HFFc6 (cell line): Measurements from ENCODE around the gene SLC39A10. TPM values are rescaled to one million over a fixed set of nuclear protein-coding genes. Genes with fewer than 3 reads are reported as not detected.
"Not testable (repeated sequence)": the region's sequence is repeated elsewhere in the genome, so short reads cannot be mapped to it uniquely, and the experiment has no call there.

Experiments
- DNase-seq: peaks from one replicate; pipeline ENCODE4 v3.0.0-alpha.2; 2018
- H3K27ac Mint-ChIP-seq: 2 replicates; pipeline ENCODE4 v1.8.0; 2020; ENCODE audit warnings: mild to moderate bottlenecking, mixed read lengths
- H3K27me3 Mint-ChIP-seq: 2 replicates; pipeline ENCODE4 v1.8.0; 2021; ENCODE audit warnings: mild to moderate bottlenecking, moderate library complexity, mixed read lengths; ENCODE audit not compliant: insufficient read depth
- H3K36me3 Mint-ChIP-seq: 2 replicates; pipeline ENCODE4 v1.8.0; 2021; ENCODE audit warnings: low read depth, mixed read lengths
- H3K4me1 Mint-ChIP-seq: 2 replicates; pipeline ENCODE4 v1.8.0; 2020; ENCODE audit warnings: low read depth, mixed read lengths
- H3K4me3 Mint-ChIP-seq: 2 replicates; pipeline ENCODE4 v1.8.0; 2020; ENCODE audit warnings: mild to moderate bottlenecking, moderate library complexity, mixed read lengths
- H3K9me3 Mint-ChIP-seq: 2 replicates; pipeline ENCODE4 v1.8.0; 2020; ENCODE audit warnings: mild to moderate bottlenecking, mixed read lengths
- total RNA-seq, 6 experiments: library from RNA; stranded (reverse); fragmentation: NEBNext Ultra II Directional; extraction: Animal tissue kit (Norgen Biotek cat#: 25700); gene quantifications; 2 replicates in 1 of 6; 3 replicates in 5 of 6; pipeline ENCODE4 v1.2.3, GENCODE V29; 2021
- TF ChIP-seq, protein P1 (sequence below): fragments of 200-600 bp; sonication (generic); IDR thresholded peaks from 2 replicates; pipeline ENCODE4 v1.5.0; 2021; ENCODE audit warnings: antibody characterized with exemption, mild to moderate bottlenecking

The SLC39A10 gene
- total RNA-seq, 6 experiments from 2014 or later, result 24.8 to 30.4 (median 27.7) TPM

DNA sequence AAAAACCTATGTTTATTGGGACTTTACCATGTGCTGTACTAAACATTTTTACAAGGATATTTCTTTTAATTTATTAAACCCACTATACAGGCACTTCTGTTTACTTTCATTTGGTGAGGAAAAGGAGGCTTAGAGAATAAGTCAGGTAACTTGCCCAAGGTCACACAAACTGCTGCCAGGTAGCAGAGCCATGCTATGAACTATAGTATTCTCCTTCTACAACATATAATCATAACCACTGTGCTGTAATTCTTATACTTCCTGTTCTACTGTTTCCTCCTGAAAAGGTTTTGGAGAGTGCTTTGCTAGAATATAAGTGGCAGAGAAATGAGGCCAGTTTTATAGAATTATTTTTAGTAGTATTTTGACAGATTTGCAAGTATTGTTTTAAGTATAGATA is 29.5 kb downstream of the SLC39A10 start:
- Mint-ChIP-seq H3K9me3 (no peaks in the 10 kb centered on the region), H3K4me1 (peaks cover 29% of the 10 kb centered on the region), H3K36me3 (peaks cover 20% of the 10 kb centered on the region), H3K27me3 (peaks cover 3% of the 10 kb centered on the region; the same call in 1 of the 2 replicates), H3K27ac (no peak overlapping the region), H3K4me3 (no peak overlapping the region)
- no peak for DNase-seq
- TF ChIP-seq, protein P1, sequence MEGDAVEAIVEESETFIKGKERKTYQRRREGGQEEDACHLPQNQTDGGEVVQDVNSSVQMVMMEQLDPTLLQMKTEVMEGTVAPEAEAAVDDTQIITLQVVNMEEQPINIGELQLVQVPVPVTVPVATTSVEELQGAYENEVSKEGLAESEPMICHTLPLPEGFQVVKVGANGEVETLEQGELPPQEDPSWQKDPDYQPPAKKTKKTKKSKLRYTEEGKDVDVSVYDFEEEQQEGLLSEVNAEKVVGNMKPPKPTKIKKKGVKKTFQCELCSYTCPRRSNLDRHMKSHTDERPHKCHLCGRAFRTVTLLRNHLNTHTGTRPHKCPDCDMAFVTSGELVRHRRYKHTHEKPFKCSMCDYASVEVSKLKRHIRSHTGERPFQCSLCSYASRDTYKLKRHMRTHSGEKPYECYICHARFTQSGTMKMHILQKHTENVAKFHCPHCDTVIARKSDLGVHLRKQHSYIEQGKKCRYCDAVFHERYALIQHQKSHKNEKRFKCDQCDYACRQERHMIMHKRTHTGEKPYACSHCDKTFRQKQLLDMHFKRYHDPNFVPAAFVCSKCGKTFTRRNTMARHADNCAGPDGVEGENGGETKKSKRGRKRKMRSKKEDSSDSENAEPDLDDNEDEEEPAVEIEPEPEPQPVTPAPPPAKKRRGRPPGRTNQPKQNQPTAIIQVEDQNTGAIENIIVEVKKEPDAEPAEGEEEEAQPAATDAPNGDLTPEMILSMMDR, result no peak

DNA sequence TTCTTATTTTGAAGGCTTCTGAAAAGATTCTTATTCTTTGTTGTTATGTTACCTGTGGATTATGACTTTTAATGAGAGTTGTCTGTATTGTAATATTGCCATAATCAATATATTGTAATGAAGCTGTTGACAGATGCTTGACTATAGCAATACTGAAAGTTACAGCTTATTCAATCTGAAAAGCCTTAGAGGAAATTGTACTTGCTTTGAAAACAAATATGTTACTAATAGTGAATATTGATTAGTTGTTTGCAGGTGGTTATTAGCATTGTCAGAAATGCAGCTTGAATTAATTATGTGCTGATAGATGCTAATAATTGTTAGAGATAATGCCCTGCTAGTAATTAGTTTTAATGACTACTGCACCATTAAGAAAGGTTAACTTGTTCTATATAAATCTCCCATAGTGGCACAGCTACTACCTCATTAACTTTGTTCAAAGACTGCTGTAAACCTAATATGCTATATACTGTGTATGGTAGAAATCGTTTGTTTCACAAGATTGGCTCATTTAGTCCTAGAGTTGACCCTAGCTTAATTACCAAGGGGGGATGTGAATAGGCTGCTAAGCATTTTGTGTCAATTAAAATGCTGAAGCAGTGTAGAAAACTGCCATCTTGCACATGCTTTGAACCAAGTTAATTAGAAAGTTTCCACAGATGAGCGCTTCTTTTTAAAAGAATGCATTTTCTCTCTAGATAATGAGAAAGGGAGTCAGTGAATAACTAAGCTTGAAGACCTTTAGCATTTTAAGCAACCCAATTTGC is 30.5 kb downstream of the SLC39A10 start:
- no peak overlapping the region for H3K4me3 Mint-ChIP-seq
- H3K27ac Mint-ChIP-seq, result no peak overlapping the region
- TF ChIP-seq, protein P1, result no peak
- no peaks in the 10 kb centered on the region for H3K9me3 Mint-ChIP-seq
- no peak for DNase-seq
- peaks cover 28% of the 10 kb centered on the region for H3K4me1 Mint-ChIP-seq
- H3K36me3 Mint-ChIP-seq, result peaks cover 30% of the 10 kb centered on the region
- H3K27me3 Mint-ChIP-seq, result peaks cover 3% of the 10 kb centered on the region; the same call in 1 of the 2 replicates

DNA sequence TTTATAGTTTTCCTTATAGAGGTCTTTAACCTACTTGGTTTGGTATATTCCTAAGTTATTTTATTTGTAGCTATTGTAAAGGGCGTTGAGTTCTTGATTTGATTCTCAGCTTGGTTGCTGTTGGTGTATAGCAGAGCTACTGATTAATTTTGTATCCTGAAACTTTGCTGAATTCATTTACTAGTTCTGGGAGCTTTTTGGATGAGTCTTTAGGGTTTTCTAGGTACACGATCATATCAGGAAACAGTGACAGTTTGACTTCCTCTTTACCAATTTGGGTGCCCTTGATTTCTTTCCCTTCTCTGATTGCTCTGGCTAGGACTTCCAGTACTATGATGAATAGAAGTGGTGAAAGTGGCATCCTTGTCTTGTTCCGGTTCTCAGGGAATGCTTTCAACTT is 35.5 kb downstream of the SLC39A10 start:
- H3K9me3 Mint-ChIP-seq, H3K4me1 Mint-ChIP-seq, DNase-seq, H3K27me3 Mint-ChIP-seq, H3K27ac Mint-ChIP-seq, H3K4me3 Mint-ChIP-seq: not testable (repeated sequence)
- H3K36me3 Mint-ChIP-seq, result peaks cover 39% of the 10 kb centered on the region

DNA sequence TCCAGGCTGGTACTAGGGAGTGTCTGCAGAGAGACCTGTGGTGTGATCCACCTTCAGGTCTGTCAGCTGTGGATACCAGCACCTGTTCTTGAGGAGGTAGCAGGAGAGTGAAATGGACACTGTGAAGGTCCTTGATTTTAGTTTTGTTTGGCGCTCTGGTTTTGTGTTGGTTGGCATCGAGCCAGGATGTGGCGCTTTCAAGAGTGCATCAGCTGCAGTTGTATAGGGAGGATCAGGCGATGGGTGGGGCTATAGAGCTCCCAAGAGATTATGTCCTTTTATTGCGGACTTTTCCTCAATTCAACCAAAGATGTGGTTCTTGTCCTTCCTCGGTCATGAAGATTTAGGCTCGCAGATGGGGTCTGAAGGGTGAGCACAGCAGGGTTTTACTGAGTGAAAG is 37.5 kb downstream of the SLC39A10 start:
- H3K27me3 Mint-ChIP-seq, result no peaks in the 10 kb centered on the region
- H3K36me3 Mint-ChIP-seq, result peaks cover 39% of the 10 kb centered on the region
- H3K4me3 Mint-ChIP-seq, result no peak overlapping the region
- H3K4me1 Mint-ChIP-seq, result peaks cover 15% of the 10 kb centered on the region; the same call in 1 of the 2 replicates
- H3K9me3 Mint-ChIP-seq, result no peaks in the 10 kb centered on the region
- TF ChIP-seq, protein P1, result no peak
- no peak for DNase-seq
- H3K27ac Mint-ChIP-seq, result no peak overlapping the region

DNA sequence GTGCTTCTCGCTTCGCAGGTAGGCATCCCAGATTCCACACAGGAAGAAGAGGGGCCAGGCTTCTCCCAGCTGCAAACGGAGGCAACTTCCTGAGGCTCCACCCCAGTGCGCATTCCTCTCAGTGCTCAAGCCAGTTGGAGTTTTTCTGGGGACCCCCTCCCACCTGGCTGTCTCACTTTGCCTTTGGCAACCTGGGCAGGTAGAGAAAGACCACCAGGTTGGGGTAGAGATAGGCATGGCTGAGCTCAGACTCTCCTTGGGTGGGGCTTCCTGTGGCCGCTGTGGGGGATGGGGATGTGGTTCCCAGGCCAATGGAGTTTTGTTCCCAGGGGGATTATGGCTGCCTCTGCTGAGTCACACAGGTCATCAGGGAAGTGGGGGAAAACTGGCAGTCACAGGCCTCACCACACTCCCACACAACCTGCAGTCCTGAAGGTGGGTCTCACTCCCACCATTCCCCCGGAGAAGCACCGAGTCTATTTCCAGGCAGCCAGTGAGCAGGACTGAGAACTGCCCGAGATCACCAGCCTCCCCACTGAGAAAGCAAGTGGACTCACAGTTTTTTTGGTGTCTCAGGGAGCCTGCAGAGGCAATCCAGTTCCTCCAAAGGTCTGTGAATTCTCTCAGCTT is 38.1 kb downstream of the SLC39A10 start:
- DNase-seq, result no peak
- Mint-ChIP-seq H3K9me3 (no peaks in the 10 kb centered on the region), H3K36me3 (peaks cover 44% of the 10 kb centered on the region), H3K4me1 (peaks cover 15% of the 10 kb centered on the region; the same call in 1 of the 2 replicates), H3K27me3 (no peaks in the 10 kb centered on the region), H3K27ac (no peak overlapping the region), H3K4me3 (no peak overlapping the region)
- TF ChIP-seq, protein P1, result no peak

- Mint-ChIP-seq H3K27ac (no peak overlapping the region), H3K9me3 (no peaks in the 10 kb centered on the region; the same call in 1 of the 2 replicates), H3K4me3 (no peak overlapping the region), H3K27me3 (no peaks in the 10 kb centered on the region), H3K4me1 (peaks cover 15% of the 10 kb centered on the region; the same call in 1 of the 2 replicates), H3K36me3 (peaks cover 42% of the 10 kb centered on the region)
- TF ChIP-seq, protein P1, result no peak
- DNase-seq, result no peak
Measured at GRCh38 chr2:195696012-195696411, 39.0 kb downstream of the SLC39A10 start.
